GM10266 (cell line): Measurements from ENCODE around the gene ALDH8A1.

Experiments
- DNase-seq: peaks from one replicate; pipeline ENCODE4 v3.0.0; 2012; ENCODE audit errors: extremely low spot score
- CTCF ChIP-seq: IDR thresholded peaks from 2 replicates; pipeline ENCODE4 v1.5.1; 2012; ENCODE audit warnings: mild to moderate bottlenecking, low read depth; ENCODE audit not compliant: control insufficient read depth, insufficient read depth; ENCODE audit errors: missing control alignments

The ALDH8A1 gene

GRCh38 chr6:134964451-134965203 lies 14.7 kb upstream of the ALDH8A1 start:
- no peak for TF ChIP-seq CTCF
- no peak for DNase-seq

- no peak for DNase-seq
- TF ChIP-seq CTCF, result no peak
These were observed 12.5 kb upstream of the ALDH8A1 start for GRCh38 chr6:134962421-134962820.

- TF ChIP-seq CTCF, result no peak
- no peak for DNase-seq
These were observed 11.5 kb upstream of the ALDH8A1 start for GRCh38 chr6:134961366-134961765.

GRCh38 chr6:134959603-134960002 lies 9.7 kb upstream of the ALDH8A1 start:
- no peak for TF ChIP-seq CTCF
- no peak for DNase-seq

- no peak for TF ChIP-seq CTCF
- no peak for DNase-seq
These were observed 6.8 kb upstream of the ALDH8A1 start for GRCh38 chr6:134956676-134957075.

GRCh38 chr6:134956032-134956431 lies 6.1 kb upstream of the ALDH8A1 start:
- no peak for DNase-seq
- no peak for TF ChIP-seq CTCF

GRCh38 chr6:134954272-134955000 lies 4.5 kb upstream of the ALDH8A1 start:
- DNase-seq, result no peak
- no peak for TF ChIP-seq CTCF
